Urinary bladder (tissue), 4 donors: Measurements from ENCODE around the gene PAPPA. TPM values are rescaled to one million over a fixed set of nuclear protein-coding genes. Genes with fewer than 3 reads are reported as not detected.

ENCODE experiments used
- DNase-seq: peaks from one replicate; pipeline ENCODE4 v3.0.0-alpha.2; 2015; ENCODE audit errors: extremely low spot score
- H3K27ac ChIP-seq: one replicate; pipeline ENCODE4 v1.5.1; 2013; ENCODE audit warnings: low read depth, mild to moderate bottlenecking, moderate library complexity
- H3K36me3 ChIP-seq: one replicate; pipeline ENCODE4 v1.6.1; 2013; ENCODE audit warnings: mild to moderate bottlenecking, moderate library complexity; ENCODE audit not compliant: insufficient read depth
- H3K4me1 ChIP-seq: one replicate; pipeline ENCODE4 v1.6.1; 2013; ENCODE audit warnings: mild to moderate bottlenecking, moderate library complexity; ENCODE audit not compliant: insufficient read depth
- H3K4me3 ChIP-seq: one replicate; pipeline ENCODE4 v1.5.1; 2013; ENCODE audit warnings: low read depth, low read length
- WGBS: extraction: QIAGEN DNeasy Blood & Tissue Kit; methylation state at CpG from one replicate; pipeline ENCODE4 v1.1.7; 2013; 5-methylcytosine and 5-hydroxymethylcytosine counted together
- polyA plus RNA-seq: library from polyadenylated mRNA; stranded (reverse); fragments of 200-250 nt; gene quantifications from one replicate; pipeline ENCODE4 v1.2.3, GENCODE V29; 2013
- total RNA-seq: library from RNA; depleted of rRNA; stranded (reverse); fragments of >200 nt; gene quantifications from one replicate; pipeline ENCODE4 v1.2.3, GENCODE V29; 2014
- donor health status: healthy with polysubstance abuse.
- donor health status: healthy.

Gene PAPPA
- total and polyA plus RNA-seq, 2 donors: 4.2 to 5.9 TPM

DNA sequence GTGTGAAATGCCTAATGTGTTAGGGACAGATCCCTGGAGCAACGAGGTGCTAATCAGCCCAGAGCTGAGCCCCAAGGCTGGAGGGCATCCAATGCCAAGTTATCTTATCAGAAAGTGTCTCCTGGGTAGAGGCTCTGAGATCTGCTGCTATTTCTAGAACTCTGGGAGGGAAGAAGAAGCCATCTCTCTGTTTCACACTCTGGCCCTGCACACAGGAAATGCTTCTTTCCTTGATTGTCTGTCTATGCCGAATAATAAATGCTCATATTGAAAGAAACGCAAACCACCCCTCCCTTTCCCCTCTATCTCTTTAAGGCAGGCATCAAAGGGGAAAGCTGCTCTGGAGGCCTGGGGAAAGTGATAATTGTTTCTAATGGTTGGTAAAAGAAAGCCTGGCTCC lies 166.7 kb downstream of the PAPPA start:
- DNase-seq: no peak
- no peaks in the 10 kb centered on the region for H3K4me1 ChIP-seq
- H3K36me3 ChIP-seq: no peaks in the 10 kb centered on the region
- H3K27ac ChIP-seq: no peak overlapping the region
- no peak overlapping the region for H3K4me3 ChIP-seq
- WGBS: 49% methylated on average over 3 of the region's 3 CpGs

DNA sequence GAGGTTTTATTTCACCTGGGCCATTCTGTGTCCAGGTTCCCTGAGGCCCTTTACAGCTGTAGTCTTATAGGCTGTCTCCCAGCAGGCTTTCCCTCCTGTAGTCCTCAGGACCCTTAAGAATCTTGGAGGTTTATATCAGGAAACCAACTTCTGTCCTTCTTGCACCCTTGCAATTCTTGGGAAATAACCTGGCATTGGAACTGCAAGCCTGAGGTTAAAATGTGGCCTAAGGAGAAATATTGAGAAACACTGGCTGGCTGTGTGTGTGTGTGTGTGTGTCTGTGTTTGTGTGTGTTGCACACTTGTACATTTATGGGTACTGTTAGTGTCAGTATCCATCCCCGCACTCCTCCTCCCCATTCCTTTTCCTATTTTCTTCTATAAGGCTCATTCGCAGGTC lies 168.9 kb downstream of the PAPPA start:
- WGBS: 85% methylated on average over 2 of the region's 2 CpGs
- DNase-seq: no peak
- no peaks in the 10 kb centered on the region for H3K36me3 ChIP-seq

DNA sequence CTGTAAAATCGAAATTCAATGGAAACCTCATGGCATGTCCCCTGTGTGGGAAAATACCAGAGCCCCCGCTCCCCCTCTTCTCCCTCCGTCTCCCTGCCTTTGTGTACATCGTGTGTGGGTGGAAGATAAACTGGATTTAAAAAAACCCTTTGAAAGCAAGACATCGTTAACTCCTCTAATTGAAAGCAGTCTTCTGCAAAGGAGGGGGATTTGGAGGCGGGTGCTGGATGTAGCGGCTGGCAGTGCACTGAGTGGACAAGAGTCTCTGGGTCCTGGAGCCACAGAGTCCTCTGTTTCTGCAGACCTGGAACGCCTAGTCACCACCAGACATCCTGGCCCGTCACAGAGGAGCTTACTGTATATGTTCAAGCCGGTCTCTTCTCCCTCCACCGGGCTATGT lies 169.4 kb downstream of the PAPPA start:
- DNase-seq: no peak

More for the DNA sequence above, 168.9 kb downstream of the PAPPA start:
- no peak overlapping the region for H3K27ac ChIP-seq
- H3K4me1 ChIP-seq: no peaks in the 10 kb centered on the region
- H3K4me3 ChIP-seq: no peak overlapping the region

DNA sequence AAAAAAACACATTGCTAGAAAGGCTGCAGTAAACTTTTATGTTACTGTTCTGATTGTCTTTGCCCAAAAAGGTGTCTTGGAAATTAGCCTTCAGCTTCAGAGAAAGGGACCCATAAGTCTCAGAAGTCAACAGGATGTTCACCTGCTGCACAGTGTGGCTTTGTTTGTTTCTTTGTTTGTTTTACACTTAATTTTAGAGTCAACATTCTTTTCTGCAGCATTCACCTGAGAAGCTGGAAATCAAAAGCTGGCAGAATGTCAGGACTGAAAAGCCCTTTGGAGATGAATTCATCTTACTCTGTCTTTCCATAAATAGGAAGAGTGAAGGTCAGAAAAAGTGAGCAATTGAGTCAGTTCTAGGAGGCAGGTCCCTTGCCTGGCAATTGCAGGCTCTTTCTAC lies 170.0 kb downstream of the PAPPA start:
- Histone ChIP-seq H3K36me3 (no peaks in the 10 kb centered on the region), H3K4me3 (no peak overlapping the region), H3K27ac (no peak overlapping the region), H3K4me1 (no peaks in the 10 kb centered on the region)
- DNase-seq: no peak

More for the DNA sequence above, 169.4 kb downstream of the PAPPA start:
- no peak overlapping the region for H3K27ac ChIP-seq
- H3K4me1 ChIP-seq: no peaks in the 10 kb centered on the region
- WGBS: 47% methylated on average over 11 of the region's 11 CpGs
- H3K36me3 ChIP-seq: no peaks in the 10 kb centered on the region
- H3K4me3 ChIP-seq: no peak overlapping the region

DNA sequence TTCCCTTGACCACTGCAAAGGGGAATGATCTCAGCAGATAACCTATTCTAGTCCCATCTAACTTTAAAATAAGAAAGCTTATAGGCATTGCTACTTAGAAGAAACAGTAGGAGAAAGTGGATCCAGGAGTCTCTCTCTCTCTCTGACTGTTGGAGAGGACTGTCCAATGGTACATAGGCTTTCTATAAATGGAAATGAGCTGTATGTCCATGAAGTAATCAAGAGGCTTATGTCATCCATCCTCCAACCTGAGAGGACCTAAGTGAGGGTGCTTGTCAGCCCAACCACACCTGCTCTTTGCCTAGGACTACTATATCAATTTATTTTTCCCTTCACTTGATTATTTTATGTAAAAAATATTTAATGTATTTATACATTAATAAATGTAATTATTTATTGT lies 172.3 kb downstream of the PAPPA start:
- DNase-seq: no peak
- Histone ChIP-seq H3K4me1 (no peaks in the 10 kb centered on the region), H3K27ac (no peak overlapping the region), H3K36me3 (no peaks in the 10 kb centered on the region), H3K4me3 (no peak overlapping the region)

DNA sequence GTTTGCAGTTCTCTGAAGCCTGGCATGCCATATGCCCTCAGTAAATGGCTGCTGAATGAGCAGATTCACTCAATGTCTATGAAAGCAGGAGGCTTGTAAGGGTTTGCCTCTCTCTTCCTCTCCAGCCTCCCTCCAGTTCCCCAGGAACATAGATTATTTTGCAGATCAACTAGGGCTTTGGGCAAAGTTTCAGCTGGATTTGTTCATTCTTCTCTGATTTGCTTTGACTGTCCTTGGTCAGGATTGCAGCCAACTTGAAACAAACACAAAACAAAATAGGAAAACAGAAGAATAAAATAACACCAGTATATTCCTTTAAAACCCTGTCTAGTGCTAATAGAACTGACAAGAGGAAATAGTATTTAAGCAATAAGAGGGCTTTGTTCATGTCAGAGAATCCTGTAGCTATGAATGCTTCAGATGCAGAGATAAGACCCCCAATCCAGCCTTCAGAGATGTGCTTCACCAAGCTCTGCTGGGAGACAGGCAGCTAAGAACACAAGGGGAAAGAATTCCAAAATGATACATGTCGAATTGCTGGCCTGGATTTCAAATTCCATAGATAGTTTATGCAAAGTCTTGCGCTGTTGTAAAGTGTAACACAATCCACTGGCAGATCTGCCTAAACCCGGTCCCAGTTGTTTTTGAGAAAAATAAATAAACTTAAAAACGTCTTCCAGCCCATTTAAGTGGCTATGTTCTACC lies 174.3 kb downstream of the PAPPA start:
- no peaks in the 10 kb centered on the region for H3K4me1 ChIP-seq

DNA sequence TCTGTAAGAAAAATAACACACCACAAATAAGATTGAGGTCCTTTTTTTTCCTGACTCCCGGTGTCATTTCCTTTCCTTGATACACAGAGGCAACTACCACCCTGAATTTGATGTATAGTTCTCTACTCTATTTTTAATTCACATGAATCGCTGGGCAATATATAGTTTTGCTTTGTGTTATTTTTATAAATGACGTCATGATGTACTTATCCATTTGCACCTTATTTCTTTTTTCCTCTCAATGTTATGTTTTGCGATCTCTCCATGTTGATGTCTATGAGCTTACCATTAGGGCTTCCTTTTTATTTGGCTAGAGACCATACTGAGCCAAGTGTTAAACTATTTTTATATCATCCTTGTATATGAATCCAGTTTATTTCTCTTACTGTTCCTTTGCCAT lies 175.9 kb downstream of the PAPPA start:
- no peaks in the 10 kb centered on the region for H3K36me3 ChIP-seq
- H3K27ac ChIP-seq: no peak overlapping the region
- H3K4me1 ChIP-seq: no peaks in the 10 kb centered on the region
- 87% methylated on average over 4 of the region's 4 CpGs for WGBS
- H3K4me3 ChIP-seq: no peak overlapping the region
- no peak for DNase-seq

More for the DNA sequence above, 174.3 kb downstream of the PAPPA start:
- no peaks in the 10 kb centered on the region for H3K36me3 ChIP-seq
- H3K27ac ChIP-seq: no peak overlapping the region
- WGBS: 19% methylated on average over 4 of the region's 4 CpGs
- no peak for DNase-seq
- H3K4me3 ChIP-seq: no peak overlapping the region

DNA sequence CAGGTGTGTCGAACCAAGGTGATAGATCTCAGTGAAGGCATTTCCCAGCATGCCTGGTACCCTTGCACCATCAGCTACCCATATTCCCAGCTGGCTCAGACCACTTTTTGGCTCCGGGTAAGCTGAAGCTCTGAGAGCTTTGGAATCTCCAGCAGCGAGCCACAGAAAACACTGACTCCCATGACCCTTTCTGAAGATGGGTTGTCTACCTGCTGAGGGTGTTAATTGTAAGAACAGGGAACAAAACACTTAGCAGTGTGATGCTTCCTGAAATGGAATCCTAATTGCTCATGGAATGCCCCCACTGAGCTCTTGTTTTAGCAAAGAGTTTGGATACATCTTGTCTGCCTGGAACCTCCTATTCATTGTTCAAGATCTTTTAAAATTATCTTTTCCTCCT lies 177.7 kb downstream of the PAPPA start:
- WGBS: 72% methylated on average over 3 of the region's 3 CpGs
- Histone ChIP-seq H3K27ac (no peak overlapping the region), H3K4me3 (no peak overlapping the region), H3K36me3 (no peaks in the 10 kb centered on the region), H3K4me1 (no peaks in the 10 kb centered on the region)
- DNase-seq: no peak

DNA sequence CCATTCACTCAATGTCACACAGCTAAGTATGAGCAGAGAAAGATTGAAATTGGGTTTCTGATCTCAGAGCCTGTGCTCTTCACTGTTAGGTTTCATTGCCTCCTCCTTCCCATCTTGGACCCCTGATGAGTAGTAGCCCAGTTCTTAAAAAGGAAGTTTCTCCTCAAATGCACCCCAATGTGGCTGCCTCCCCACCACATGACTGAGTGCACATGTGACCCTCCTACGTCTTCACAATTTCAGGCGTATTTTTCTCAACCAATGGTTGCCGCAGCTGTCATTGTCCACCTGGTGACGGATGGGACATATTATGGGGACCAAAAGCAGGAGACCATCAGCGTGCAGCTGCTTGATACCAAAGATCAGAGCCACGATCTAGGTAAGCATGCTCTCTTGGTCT lies 178.5 kb downstream of the PAPPA start:
- Histone ChIP-seq H3K4me3 (no peak overlapping the region), H3K36me3 (no peaks in the 10 kb centered on the region), H3K27ac (no peak overlapping the region), H3K4me1 (no peaks in the 10 kb centered on the region)
- no peak for DNase-seq
- WGBS: 94% methylated on average over 6 of the region's 6 CpGs

DNA sequence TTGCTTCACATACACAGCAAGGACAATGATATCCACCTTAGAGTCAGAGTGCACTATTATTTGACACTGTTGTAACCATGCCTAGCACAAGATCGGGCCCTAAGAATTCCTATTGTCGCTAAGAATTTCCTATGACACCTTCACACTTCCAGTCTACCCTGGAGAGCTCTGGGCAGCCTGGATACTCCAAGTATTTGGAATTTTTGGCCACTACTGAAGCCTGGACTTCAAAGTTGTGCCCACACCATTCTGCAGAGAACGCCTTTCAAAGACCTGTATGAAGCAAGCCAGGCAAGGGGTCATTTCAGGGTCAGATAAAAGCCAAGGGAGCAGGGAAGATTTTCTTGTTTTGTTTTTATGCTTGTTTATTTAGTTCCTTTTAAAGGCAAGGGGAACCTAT lies 179.7 kb downstream of the PAPPA start:
- Histone ChIP-seq H3K4me1 (no peaks in the 10 kb centered on the region), H3K27ac (no peak overlapping the region), H3K4me3 (no peak overlapping the region), H3K36me3 (no peaks in the 10 kb centered on the region)
- no peak for DNase-seq
- WGBS: 85% methylated on average over 3 of the region's 3 CpGs

DNA sequence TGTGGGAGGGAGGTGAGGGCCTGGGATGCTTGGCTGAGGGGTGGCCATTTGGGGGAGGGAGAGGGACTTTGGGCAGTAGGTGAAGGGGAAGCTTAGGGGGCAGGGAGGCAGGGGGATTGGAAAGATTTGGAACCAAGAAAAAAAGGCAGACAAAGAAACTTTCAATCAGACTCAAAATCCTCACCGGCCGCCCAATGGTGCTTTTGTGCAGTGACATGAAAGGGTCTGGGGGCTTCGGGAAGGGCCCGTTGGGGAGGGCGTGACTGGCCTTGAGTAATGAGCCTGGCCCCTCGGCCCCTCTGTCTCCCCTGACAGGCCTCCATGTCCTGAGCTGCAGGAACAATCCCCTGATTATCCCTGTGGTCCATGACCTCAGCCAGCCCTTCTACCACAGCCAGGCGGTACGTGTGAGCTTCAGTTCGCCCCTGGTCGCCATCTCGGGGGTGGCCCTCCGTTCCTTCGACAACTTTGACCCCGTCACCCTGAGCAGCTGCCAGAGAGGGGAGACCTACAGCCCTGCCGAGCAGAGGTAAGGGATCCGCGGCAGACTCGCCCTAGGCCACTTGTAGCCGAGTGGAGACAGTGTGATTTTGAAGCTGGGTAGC lies 181.1 kb downstream of the PAPPA start:
- Histone ChIP-seq H3K36me3 (no peaks in the 10 kb centered on the region), H3K4me1 (no peaks in the 10 kb centered on the region), H3K4me3 (no peak overlapping the region), H3K27ac (no peak overlapping the region)
- WGBS: 58% methylated on average over 19 of the region's 19 CpGs
- DNase-seq: no peak

DNA sequence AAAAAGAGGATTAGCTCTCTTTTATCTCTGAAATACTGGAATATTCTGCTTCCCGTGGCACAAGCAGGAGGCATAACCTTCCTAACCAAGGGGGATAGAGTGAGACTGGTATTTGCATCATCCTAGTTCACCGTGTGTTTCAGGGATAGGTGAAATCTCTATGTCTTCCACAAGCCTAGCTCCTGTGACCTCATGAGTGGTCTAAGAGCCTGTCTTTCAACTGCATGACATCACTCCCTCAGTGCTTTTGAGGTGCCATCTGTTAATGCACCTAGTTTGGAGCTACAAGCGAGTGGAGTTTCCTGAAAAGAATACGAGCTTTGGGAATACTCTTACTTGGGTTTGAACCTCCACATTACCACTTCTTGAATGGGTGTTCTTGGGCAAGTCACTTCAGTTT lies 181.8 kb downstream of the PAPPA start:
- H3K36me3 ChIP-seq: no peaks in the 10 kb centered on the region
- 84% methylated on average over 4 of the region's 4 CpGs for WGBS
- no peak overlapping the region for H3K27ac ChIP-seq
- DNase-seq: no peak
- no peaks in the 10 kb centered on the region for H3K4me1 ChIP-seq
- no peak overlapping the region for H3K4me3 ChIP-seq

DNA sequence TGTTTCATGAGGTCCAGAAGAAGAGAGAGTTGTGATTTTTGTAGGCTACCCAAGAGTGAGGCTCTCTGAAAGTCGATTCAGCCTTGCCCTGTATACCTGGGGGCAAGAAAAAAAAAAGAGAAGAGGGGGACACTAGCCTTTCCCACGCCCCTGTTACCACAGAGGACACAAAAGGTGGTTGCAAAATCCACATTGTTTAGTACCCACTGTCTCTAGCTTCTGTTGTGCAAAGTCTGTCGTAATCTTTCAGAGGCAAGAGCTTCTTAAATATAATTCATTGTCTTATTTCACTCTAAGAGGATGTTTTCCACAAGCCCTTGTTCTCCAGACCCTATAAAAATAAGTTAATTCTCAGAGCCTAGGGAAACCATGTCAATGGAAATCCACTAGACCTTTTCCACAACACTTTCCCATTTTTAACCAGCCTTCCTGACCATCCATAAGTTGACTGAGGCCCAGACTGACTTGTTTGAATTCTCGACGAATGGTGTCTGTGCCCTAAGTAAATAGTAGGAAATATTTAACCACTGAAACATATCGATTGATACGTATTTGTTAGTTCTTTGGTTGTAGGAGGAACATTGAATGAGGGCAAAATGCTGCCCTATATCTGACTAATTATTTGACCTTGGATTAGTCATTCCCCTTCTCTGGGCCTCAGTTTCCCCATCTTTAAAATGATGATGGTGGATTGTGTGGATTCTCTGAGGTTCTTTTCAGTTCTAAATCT lies 182.7 kb downstream of the PAPPA start:
- WGBS: 85% methylated on average over 7 of the region's 7 CpGs
- no peak for DNase-seq
- H3K4me3 ChIP-seq: no peak overlapping the region

DNA sequence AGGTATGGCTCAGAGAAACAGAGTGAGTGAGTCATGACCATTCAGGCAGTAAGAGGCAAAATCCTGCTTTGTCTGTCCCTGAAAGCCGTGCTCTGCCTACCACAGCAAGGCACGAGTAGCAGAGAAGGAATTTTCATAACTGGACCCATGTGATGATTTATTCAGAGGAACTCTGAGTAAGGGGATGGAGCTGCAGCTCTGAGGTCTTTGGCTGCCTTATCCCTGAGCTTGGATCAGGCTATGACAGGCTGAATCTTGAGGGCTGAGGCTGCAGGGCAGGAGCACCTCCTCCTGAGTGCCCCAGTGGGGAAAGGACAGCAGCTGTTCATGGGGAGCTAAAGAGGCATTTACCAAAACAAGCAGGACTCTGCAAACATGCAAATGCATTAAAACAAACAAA lies 183.4 kb downstream of the PAPPA start:
- DNase-seq: no peak
- H3K4me1 ChIP-seq: no peaks in the 10 kb centered on the region

More for the DNA sequence above, 182.7 kb downstream of the PAPPA start:
- H3K36me3 ChIP-seq: no peaks in the 10 kb centered on the region
- H3K4me1 ChIP-seq: no peaks in the 10 kb centered on the region
- H3K27ac ChIP-seq: no peak overlapping the region

More for the DNA sequence above, 183.4 kb downstream of the PAPPA start:
- 29% methylated on average over 2 of the region's 2 CpGs for WGBS
- Histone ChIP-seq H3K4me3 (no peak overlapping the region), H3K36me3 (no peaks in the 10 kb centered on the region), H3K27ac (no peak overlapping the region)
